ENCODE measurements around the gene CACNA2D3.

- TF ChIP-seq CTCF (IDR thresholded peaks at IDR 0.05), result no peak
- TF ChIP-seq POLR2A (IDR thresholded peaks at IDR 0.05), result no peak
These were observed 304.0 kb downstream of the CACNA2D3 start for GRCh38 chr3:54426381-54426780.

Data from uterus (tissue), 2 donors.